Breast epithelium (tissue), 3 donors: ENCODE measurements around the gene MTOR.

ENCODE experiments used
- CTCF ChIP-seq, 3 donors: fragments of 450-650 bp; IDR thresholded peaks; one replicate each; pipeline ENCODE4 v1.5.1; 2016 to 2017; ENCODE audit warnings: antibody characterized with exemption in 3 of 3, mild to moderate bottlenecking in 3 of 3, moderate library complexity in 3 of 3
- POLR2A ChIP-seq: fragments of 450-650 bp; IDR thresholded peaks from one replicate; pipeline ENCODE4 v1.6.1; 2016; ENCODE audit warnings: antibody characterized with exemption, mild to moderate bottlenecking, moderate library complexity

- TF ChIP-seq CTCF (IDR thresholded peaks at IDR 0.05) (no peak), POLR2A (no peak)
These were observed 146.0 kb downstream of the MTOR start for GRCh38 chr1:11116318-11116717.
